Raji (cell line): Measurements from ENCODE around the gene TRIM24.

Experiments
- POLR2A ChIP-seq: IDR thresholded peaks from 2 replicates; pipeline ENCODE4 v1.6.1; 2011; ENCODE audit warnings: low read depth, low read length, control low read depth; ENCODE audit not compliant: insufficient read depth

TRIM24 gene

DNA sequence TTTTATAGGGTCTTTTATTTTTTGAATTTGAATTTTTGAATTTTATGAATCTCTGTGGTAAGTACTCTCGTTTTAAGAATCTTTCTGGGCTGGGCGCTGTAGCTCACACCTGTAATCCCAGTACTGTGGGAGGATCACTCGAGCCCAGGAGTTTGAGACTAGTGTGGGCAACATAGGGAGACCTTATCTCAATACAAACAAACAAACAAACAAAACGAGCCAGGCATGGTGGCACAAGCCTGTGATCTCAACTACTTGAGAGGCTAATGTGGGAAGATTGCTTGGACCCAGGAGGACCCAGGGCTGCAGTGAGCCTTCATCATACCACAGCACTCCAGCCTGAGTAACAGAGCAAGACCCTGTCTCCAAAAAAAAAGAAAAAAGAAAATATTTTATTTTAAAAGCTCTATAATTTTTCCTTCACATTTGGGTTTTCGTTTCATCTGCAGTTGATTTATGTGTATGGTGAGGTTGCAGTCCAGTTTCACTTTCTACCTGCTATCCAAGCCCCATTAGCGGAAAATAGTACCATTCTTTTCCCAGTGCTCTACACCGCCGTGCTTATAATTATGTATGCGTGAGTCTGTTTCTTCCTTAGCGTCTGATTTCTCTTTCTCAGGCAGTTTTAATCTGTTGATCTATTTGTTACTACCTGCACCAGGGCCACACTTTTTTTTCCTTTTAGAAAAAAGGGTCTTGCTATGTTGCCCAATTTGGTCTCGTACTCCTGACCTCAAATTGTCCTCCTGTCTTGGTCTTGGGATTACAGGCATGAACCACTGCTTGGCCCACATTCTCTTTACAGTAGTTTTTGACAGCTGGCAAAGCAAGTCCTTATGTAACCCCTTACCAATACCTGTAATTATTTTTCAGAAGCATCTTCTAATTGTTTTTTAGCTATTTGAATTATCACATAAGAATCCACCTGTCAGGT, 21.7 kb downstream of the TRIM24 start:
- TF ChIP-seq POLR2A = no peak

DNA sequence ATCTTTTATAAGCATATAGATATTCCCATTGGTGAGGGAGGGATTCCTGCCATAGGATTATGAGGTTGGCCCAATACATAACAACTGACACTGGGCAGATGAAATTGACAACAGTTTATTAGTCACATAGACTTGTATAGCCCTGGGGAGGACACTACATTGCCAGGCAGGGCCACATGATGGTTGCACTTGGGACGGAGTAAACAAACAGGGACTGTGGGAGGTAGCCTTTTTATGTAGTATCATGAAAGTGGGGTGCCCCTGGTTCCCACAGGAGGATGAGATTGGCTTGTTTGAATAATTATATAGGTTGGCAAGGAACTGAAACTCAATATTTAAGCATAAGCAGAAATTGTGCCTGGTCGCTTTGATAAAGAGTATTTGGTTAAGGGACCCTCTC, 23.5 kb downstream of the TRIM24 start:
- TF ChIP-seq POLR2A = no peak

DNA sequence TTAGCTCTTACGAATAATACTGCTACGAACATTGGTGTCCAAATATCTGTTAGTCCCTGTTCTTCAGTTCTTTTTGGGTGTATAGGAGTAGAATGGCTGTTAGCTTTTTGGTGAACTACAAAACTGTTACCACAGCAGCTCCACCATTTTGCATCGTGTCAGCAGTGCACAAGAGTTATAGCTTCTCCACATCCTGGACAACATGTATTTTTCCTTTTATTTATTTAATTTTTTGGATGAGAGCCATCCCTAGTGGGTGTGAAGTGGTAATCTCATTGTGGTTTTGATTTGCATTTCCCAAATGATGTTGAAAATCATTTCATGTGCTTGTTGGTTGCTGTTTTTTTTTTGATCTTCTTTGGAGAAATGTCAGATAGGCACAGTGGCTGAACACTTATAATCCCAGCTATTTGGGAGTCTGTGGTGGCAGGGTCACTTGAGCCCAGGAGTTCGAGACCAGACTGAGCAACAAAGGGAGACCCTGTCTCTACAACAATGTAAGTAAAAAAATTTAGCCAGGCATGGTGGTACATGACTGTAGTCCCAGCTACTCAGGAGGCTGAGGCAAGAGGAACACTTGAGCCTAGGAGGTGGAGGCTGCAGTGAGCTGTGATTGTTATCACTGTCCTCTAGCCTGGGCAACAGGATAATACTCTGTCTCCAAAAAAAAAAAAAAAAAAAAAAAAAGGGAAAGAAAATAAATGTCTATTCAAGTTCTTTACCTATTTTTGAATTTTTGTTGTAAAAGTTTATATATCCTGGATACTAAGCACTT, 31.7 kb downstream of the TRIM24 start:
- TF ChIP-seq POLR2A = no peak

DNA sequence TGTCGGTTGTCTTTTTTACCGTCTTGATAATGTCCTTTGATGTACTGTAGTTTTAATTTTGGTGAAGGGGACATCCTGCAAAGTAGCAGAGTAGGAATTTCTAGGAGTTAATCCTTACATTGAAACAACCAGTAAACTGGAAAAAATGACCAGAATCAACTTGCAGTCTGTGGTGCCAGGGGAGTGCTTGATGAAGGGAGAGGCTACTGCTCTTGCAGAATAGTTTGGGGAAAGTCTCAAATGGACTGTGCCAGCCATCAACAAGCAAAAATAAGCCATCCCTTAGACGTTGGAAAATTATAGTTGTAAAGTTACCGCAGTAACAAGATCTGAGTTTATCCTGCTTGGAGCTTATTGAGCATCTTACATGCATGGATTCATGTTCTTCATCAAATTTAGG, 32.4 kb downstream of the TRIM24 start:
- TF ChIP-seq POLR2A = no peak

DNA sequence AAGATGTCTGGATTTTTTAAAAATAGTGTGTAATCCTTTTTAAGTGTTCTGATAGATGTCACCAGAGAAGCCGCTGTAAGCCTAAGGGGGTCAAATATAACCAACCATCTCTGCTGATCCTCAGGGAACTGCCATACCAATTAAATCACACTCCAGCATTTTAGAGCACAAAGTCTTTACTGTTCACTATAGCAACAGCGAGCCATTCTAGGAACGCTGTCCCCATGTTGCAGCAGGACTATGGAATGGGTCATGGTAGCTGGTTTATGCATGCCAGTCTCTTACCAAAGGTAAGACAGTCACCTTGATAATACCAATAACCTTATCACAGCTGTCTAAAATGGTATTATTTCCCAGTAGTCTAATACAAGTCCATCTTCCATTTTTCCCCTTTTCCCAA, 33.5 kb downstream of the TRIM24 start:
- no peak for TF ChIP-seq POLR2A

DNA sequence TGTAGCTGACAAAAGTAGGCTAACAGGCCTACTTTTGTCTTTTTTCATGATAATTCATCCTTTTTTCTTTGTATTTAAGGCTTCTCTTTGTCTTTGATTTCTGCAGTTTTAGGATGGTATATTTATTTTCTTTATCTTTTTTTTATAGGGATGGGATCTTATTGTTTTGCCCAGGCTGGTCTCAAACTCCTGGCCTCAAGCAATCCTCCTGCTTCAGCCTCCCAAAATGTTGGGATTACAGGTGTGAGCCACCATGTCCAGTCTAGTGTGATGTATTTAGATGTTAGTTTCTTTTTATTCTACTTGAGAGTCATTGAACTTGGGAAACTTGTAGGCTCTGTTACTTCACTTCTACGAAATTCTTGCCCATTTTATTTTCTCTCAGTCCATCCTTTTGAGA, 35.4 kb downstream of the TRIM24 start:
- TF ChIP-seq POLR2A = no peak

DNA sequence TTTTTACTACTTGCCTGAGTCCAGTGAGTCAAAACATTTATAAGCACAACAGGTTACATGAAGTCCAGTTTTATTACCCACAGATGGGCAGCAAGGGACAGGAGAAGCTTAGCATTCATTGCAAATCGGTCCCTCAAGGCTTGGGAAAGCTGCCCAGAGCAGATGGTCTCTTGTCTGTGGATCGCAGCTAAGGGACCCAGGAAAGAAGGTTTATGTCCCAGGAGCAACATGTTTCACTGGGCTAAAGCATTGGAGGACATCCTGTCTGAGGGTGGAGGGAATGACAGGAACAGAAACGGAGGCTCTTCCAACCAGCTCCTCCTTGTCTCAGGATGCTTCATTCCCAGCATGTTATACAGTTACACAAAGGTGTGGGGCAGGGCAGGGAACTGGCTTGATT, 39.3 kb downstream of the TRIM24 start:
- TF ChIP-seq POLR2A = no peak

DNA sequence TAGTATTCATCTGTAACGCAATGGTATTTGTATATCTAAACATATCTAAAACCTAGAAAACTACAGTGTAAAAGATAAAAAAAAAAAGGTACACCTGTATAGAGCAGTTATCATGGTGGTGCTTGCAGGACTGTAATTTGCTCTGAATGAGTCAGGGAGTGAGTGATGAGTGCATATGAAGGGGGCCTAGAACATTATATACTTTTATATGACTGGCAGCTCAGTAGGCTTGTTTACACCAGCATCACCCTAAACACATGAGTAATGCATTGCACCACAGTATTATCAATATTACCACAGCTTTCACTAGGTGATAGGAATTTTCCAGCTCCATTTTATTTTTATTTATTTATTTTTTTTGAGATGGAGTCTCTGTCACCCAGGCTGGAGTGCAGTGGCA, 40.8 kb downstream of the TRIM24 start:
- no peak for TF ChIP-seq POLR2A

DNA sequence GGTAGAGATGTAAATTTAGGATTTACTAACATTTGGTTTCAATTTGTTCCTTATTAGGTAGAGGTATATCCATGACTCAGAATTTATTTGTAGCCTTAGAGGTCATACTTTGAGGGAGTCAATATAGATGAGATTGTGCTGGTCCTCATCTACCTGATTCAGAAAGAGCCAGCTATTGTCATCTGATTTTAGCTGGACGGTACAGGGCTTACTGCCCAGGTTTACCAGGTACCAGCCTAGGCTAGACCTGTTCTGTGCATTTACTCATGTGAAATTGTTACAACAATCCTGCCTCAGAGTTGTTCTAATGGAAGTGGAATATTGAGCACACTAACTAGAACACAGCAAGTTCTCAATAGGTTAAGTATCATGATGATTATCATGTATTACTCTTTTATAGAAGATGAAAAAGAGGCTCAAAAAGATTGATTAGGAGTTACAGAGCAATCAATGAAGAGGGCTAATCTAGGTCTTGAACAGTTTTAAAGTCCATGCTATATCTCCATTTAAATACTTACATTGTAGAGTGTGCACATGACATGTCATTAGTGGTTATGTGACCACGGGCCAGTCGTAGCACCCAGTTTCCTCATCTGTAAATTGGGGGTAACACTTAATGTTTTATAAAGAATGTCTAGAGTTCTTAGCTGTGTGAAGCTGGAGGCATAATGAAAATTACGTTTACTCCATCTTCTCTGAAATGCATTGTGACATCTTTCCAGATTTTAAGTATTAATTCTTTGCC, 42.1 kb downstream of the TRIM24 start:
- no peak for TF ChIP-seq POLR2A

DNA sequence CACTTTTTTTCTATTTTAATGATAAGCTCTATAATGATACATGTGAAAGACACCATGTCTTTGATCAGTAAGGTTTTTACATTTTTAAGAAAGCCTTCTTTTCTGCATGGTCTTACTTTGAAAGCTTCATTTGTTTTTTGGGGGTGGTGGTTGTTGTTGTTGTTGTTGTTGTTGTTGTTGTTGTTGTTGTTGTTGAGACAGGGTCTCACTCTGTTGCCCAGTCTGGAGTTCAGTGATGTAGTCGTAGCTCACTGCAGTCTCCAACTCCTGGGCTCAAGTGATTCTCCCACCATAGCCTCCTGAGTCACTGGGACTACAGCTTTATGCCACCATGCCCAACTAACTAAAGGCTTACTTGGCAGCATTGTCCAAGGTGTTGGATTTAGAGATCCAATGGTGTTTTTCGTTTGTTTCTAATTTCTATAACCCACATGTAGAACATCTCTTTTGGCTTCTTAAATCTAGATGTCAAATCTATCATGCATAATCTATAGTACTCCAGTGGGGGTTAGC, 45.4 kb downstream of the TRIM24 start:
- no peak for TF ChIP-seq POLR2A

DNA sequence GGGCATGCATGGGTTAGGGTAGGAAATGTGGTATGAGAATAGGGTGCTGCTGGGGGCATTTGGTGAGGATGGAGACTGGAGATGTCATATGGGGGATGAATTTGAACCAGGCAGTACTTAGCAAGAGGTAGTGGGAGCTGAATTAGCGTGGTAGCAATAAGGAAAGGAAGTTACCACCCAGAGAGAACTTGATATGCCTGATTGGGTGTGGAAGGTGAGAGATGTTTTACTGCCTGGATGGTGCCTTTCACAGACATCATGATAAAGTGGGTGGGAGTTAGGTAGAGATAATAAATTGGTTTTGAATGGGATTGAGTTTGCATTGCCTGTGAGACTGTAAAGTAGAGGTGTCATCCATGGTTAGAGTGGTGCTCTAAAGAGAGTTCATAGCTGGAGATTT, 46.7 kb downstream of the TRIM24 start:
- no peak for TF ChIP-seq POLR2A

DNA sequence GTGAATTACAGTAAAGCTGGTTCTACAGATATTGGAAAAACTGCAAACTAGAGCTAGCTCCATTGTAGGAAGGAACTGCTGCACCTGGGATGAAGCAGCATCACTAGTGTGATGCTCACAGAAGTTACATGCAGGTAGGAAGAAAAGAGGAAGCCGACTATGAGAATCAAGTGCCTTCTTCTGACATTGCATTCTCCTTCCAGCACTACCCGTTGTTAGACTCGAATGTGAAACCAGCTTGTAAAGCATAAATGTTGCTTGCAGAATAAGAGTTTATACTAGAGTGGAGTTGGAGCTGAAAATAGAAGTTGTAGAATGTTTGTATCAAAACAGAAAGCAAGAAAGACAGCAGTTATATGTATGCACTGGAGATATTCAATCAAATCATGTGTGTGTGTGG, 49.9 kb downstream of the TRIM24 start:
- TF ChIP-seq POLR2A = no peak

DNA sequence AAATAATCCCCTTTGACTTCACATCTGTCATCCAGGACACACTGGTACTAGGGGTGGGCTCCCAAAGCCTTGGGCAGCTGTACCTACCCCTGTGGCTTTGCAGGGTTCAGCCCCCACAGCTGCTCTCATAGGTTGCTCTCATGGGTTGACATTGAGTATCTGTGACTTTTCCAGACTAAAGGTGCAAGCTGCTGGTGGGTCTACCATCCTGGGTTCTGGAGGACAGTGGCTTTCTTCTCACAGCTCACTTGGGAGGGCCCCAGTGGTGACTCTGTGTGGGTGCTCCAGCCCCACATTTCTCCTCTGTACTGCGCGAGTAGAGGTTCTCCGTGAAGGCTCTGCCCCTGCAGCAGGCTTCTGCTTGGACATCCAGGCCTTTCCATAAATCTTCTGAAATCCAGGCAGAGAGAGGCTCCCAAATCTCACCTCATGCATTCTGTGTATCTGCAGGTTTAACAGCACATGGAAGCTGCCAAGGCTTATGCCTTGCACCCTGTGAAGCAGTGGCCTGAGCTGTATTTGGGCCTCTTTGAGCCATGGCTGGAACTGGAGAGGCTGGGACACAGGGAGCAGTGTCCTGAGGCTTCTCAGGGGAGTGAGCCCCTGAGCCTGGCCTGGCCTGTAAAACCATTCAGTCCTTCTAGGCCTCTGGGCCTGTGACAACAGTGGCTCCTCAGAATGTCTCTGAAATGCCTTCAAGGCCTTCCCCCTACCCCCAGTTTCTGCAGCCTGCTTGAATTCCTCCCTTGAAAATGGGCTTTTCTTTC, 52.2 kb downstream of the TRIM24 start:
- TF ChIP-seq POLR2A = no peak

DNA sequence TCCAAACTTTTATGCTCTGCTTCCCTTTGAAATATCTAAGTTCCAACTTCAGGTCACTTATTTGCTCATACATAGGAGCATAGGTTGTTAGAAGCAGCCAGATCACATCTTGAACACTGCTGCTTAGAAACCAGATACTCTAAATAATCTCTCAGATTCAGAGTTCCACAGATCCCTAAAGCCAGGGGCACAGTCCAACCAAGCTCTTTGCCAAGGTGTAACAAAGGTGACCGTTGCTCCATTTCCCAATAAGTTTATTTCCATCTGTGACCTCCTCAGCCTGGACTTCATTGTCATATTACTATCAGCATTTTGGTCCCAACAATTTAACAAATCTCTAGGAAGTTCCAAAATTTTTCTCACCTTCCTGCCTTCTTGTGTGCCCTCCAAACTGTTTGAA, 52.8 kb downstream of the TRIM24 start:
- TF ChIP-seq POLR2A = no peak
